HG03103 (cell line): ENCODE data around the gene PLD5.
"Not testable (repeated sequence)": the region's sequence is repeated elsewhere in the genome, so short reads cannot be mapped to it uniquely, and the experiment has no call there.

Source experiments
- ATAC-seq: cut with Tn5 transposase; IDR thresholded peaks from one replicate; pipeline ENCODE4 v1.9.1; 2021; ENCODE audit warnings: low read depth; ENCODE audit not compliant: unreplicated experiment

PLD5 gene

DNA sequence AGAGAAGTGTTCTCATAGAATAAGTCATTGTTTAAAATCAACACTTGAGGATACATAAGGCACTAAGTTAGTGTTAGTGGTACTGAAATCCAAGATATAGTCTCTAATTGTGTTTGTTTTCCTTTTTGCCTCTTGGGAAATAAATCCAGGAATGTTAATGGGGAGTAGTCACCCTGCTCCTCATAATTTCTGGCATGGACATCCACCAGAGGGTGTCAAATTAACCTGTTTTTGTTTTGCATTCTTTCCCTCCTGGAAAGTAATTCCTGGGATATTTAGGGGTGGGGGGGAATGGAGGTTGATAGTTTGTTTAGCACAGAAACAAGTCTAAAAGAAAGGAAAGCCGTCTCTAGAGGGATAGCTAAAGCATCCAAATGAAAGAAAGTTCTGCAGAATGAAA is 437.8 kb downstream of the PLD5 start:
- ATAC-seq = no peak

DNA sequence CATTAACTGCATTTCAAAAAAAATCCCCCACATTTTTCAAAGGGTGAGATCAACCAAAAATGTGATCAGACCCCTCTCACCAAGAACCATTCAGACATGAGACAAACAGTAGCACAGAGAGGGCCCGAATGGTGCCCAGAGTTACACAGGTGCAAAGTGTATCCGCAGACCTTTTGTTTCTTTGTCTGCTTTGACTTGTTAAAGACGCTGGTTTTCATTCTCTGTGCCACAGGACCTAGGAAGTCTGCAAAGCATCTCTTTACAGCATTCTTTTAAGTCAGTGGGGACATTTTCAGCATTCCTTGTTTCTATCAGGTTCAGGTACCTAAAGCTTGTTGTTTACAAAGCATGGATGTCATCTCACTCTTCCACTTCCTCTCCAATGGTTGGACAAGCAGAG is 438.4 kb downstream of the PLD5 start:
- no peak for ATAC-seq

DNA sequence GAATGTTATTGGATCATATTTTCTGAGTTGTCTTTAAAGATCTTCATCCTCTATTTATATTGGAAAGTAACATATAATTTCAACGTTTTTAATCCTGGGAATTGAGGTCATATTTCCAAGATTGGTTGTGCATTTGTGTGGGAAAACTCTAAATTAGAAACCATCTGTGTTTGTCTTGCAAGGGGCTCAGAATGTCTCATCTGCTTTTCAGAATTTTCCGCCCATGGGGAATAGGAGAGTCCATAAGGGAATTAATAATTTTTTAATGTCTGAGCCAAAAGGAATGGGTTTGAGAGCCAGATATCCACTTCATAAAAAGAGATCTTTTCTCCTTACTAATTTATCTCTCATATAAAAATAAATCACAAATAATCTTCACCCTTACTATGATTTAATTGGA is 440.8 kb downstream of the PLD5 start:
- no peak for ATAC-seq

DNA sequence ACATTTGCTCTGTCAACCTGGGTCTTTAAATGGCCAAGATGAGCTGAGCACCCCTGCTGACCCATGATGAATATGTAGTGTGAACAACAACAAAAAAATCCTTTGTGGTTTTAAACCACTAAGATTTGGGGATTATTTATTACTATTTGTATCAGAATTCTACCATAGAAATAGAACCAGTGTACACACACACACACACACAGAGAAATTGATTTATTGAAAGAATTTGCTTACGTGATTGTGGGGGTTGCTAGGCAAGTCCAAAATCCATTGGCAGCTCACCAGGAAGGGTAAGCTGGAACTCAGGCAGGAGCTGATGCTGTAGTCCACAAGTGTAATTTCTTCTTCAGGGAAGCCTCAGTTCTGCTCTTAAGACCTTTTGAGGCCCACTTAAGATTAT is 443.1 kb downstream of the PLD5 start:
- no peak for ATAC-seq

DNA sequence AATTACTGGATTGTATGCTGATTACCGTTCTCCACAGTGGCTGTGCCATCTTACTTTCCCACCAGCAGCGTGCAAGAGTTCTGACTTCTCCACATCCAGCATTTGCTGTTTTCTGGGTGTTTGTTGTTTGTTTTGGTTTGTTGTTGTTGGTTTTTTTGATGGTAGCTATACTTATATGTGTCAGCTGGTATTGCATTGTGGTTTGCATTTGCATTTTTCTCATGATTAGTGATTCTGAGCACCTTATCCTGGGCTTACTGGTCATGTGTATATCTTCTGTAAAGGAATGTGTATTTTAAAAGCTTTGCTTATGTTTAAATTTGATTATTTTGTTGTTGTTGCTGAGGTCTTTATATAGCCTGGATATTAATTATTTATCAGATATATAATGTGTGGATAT is 458.7 kb downstream of the PLD5 start:
- no peak for ATAC-seq

DNA sequence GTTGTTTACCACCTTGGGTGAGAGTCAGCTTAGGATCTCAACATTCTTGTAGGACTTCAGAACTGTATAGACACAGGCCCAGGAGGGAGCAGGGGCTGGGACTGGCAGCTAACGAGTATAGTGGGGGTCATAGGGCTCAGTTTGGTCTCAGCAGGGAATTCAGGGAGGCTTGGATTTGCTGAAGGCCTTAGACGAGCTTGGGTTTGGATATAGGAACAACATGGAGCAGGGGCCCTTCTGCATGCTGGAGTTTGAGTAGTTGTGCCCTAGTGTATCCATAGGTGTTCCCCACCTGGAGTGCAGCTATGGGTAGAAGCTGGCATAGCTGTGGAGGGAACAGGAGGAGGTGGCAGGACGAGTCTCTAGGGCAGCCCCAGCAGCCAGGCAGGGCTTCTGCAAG is 462.2 kb downstream of the PLD5 start:
- no peak for ATAC-seq

DNA sequence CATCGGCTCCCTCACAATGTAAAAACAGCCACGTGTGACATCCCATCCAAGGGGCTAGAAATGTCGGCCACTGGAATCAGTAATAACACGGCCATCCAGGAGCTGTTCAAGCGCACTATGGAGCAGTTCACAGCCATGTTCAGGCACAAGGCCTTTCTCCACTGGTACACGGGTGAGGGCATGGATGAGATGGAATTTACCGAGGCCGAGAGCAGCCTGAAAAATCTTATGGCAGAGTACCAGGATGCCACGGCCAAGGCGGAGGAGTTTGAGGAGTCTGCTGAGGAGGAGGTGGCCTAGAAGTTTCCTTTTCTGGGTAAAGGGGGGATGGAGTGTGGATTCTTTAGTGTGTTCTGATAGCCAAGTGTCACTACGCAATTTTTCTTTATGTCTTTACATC is 464.5 kb downstream of the PLD5 start:
- no peak for ATAC-seq

DNA sequence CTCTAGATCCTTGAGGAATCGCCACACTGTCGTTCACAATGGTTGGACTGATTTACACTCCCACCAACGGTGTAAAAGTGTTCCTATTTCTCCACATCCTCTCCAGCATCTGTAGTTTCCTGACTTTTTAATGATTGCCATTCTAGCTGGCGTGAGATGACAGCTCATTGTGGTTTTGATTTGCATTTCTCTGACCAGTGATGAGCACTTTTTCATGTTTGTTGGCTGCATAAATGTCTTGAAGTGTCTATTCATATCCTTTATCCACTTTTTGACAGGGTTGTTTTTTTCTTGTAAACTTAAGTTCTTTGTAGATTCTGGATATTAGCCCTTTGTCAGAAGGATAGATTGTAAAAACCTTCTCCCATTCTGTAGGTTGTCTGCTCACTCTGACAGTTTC is 465.9 kb downstream of the PLD5 start:
- not testable (repeated sequence) for ATAC-seq

DNA sequence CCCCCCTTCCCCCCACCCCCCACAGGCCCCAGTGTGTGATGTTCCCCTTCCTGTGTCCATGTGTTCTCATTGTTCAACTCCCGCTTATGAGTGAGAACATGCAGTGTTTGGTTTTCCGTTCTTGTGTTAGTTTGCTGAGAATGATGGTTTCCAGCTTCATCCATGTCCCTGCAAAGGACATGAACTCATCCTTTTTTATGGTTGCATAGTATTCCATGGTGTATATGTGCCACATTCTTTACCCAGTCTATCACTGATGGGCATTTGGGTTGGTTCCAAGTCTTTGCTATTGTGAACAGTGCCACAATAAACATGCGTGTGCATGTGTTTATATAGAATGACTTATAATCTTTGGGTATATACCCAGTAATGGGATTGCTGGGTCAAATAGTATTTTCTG is 466.3 kb downstream of the PLD5 start:
- ATAC-seq = not testable (repeated sequence)

DNA sequence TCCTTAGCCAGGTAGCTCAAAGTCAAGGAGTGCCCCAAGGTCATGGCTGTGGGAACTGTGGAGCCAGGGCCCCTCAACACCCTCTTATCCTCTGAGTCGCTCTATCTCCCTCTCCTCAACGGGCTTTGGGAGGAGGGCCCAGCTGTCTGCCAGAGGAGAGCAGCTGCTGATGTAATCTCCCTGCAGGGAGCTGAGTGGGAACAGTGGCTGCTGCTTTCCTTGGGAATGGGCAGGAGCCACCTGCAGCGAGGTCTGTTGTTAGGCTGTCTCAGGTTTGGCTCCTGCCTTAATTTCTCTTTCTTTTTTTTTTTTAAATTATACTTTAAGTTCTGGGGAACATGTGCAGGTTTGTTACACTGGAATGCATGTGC is 466.8 kb downstream of the PLD5 start:
- ATAC-seq = no peak

DNA sequence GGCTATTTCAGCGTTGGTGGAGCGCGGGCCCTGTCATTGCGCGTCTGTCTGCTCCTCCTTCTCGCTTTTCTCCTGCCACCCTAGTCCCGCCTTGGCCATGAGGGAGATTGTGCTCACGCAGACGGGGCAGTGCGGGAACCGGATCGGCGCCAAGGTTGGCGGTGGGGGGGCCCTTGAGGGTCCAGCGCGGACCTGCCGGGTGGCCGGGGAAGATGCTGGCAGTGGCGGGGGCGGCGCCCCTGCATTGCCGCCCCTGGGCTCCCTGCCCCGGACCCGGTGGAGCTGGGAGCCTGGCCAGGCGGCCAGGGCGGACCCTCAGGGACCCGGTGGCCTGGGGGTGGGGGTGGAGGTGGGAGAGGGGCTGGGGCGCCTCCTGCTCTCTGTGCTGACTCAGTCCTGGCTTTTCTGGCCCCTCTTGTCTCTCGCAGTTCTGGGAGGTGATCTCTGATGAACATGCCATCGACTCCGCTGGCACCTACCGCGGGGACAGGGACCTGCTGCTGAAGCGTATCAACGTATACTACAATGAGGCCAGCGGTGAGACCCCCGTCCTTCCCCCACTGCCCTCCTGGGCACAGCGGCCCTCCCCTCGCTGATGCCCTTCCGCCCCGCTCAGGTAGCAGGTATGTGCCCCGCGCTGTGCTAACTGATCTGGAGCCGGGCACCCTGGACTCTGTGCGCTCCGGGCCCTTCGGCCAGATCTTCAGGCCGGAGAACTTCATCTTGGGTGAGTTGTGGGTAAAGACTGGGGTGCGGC is 467.3 kb downstream of the PLD5 start:
- ATAC-seq = no peak

DNA sequence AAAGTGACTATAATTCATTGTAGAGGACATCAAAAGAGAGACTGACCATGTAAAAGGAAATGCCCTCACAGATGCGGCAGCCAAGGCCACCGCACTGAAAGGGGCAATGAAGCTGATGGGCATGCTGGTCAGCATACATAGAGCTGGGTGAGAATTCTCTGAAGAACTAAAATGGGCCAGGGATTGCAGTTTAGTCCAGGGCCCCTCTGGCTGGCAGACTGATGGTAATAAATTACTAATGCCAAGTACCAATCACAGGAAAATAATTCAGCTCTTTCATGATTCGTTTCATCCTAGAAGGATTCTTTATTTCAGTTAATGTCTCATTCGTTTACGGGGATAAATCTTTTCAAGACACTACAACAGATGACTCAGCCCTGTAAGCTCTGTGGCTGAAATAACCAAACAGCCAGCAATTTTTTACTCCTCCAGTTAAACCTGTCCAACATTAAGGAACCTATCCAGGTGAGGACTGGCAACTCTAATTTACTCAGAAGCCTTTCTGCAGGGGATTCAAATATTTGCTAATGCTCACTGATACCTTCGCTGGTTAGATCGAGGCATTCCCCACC is 468.7 kb downstream of the PLD5 start:
- no peak for ATAC-seq

DNA sequence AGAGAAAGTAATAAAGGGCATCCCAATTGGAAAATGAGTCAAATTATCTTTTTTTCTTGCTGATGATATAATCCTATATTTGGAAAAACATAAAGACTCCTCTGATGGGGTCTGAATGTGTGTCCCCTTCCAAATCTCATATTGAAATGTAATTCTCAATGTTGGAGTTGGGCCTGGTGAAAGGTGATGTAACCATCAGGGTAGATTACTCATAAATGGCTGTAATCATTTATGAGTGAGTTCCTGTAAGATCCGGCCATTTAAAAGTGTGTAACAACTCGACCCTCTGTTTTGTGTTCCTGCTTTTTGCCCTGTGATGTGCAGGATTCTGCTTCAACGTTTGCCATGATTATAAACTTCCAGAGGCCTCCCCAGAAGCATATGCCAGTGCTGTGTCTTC is 481.3 kb downstream of the PLD5 start:
- no peak for ATAC-seq

DNA sequence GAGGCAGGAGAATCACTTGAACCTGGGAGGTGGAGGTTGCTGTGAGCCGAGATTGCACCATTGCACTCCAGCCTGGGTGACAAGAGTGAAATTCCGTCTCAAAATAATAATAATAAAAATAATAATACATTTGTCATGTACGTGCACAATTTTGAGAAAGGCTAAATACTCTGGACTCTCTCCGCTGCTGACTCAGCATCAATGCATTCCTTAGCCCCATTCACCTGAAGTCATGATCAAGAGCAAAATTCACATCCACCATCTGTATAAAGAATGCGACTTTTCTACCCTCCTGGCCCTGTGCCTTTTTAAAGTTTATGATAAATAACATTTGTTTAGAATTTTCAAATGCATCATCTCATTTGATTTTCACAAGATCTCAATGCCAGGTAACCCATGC is 490.1 kb downstream of the PLD5 start:
- no peak for ATAC-seq

DNA sequence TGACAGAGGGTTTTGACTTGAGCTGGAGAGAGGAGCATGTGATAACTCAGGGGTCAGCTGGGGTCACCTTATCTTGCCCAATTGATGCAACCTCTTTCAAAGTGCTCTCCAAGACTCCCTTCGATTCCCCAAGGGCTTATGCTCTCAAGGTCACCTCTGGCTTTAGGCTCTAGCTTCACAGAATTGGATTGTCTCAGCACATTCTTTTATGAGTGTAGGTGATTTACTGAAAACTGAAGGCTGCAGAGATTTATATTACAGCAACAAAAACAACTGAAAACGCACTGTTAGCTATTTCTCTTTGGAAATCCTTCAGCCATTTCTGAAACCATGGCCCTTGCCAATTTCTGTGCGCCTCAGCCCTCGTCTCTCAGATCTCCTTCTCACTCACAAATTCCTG is 491.1 kb downstream of the PLD5 start:
- no peak for ATAC-seq
